ENCODE data around the gene CBX8. TPM values are rescaled to one million over a fixed set of nuclear protein-coding genes. Genes with fewer than 3 reads are reported as not detected.
"Not testable (repeated sequence)": the region's sequence is repeated elsewhere in the genome, so short reads cannot be mapped to it uniquely, and the experiment has no call there.

Gene CBX8
- polyA plus RNA-seq, 3 donors from 2014 or later, result 1.4 to 2.5 TPM; not detected in 1

DNA sequence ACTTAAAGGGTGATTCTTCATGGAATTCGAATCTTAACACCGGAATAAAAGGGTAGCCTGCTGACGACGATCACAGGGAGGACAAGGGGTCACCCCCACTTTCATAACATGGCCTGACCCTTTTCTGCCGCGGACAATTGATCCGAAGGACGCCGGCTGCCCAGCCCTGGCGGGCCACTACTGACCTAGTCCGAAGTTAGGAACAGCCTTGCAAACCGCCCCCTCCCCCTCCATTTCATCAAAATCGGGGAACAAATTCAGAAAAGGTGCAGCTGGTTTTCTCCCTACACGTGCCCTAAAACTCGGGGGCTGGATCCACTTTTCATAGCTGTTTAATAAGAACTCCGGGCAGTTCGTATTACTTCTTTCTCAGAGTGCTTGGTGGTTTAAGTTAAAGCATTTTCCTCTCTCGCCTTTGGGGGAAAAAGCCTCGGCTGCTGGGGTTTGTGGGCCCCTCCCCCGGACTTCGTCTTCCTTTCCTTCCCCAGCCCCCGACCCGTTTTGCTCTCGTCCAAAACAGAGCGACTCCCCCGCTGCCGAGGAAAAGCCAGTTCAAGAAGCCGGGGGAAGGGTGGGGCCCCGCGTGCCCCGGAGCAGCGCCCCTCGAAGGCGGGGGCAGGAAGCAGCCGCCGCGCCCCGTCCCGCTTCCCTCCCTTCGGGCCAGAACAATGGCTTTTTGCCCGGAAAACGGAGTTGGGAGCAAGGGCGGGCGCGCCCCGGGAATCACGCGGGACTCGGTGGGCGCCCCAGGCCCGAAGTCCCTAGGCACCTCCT, 19.6 kb downstream of the CBX8 start:
- Mint-ChIP-seq H3K4me3 (peak overlapping the region; percentile 47 to 78 (median 71)), H3K27me3 (ENCODE audit: low read depth in 3 of 3) (peaks cover 13 to 39% (median 26%) of the 10 kb centered on the region in 3 donors), H3K9me3 (no peaks in the 10 kb centered on the region), H3K4me1 (peaks cover 16 to 19% of the 10 kb centered on the region in 2 donors), H3K27ac (no peak overlapping the region), H3K36me3 (no peaks in the 10 kb centered on the region)
- peak in 1 of 3 donors; percentile 30 for DNase-seq

- Mint-ChIP-seq H3K36me3 (no peaks in the 10 kb centered on the region), H3K4me1 (peaks cover 16 to 19% of the 10 kb centered on the region in 2 donors), H3K4me3 (peak overlapping the region; percentile 47 to 78 (median 71)), H3K27me3 (ENCODE audit: low read depth in 3 of 3) (peaks cover 13 to 39% (median 26%) of the 10 kb centered on the region in 3 donors), H3K9me3 (no peaks in the 10 kb centered on the region), H3K27ac (no peak overlapping the region)
- no peak for DNase-seq
Measured at GRCh38 chr17:79776376-79777119, 20.3 kb downstream of the CBX8 start.

DNA sequence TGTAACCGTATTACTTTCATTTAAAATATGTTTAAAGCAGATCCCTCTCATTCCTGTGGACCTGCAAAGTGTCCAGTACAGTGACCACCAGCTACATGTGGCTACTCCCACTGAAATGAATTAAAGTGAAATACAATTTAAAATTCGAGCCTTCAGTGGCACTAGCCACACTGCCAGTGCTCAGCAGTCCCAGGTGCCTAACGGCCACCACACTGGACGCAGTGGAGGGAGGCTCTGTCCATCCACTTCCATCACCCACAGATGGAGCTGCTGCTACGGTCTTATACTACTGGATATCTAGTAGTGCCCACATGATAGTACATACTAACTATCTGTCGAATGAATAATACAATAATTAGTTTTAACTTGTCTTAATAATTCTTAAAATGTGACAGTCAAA, 21.2 kb downstream of the CBX8 start:
- peaks cover 16 to 19% of the 10 kb centered on the region in 2 donors for H3K4me1 Mint-ChIP-seq
- no peak overlapping the region for H3K27ac Mint-ChIP-seq
- H3K4me3 Mint-ChIP-seq, result no peak overlapping the region
- peaks cover 13 to 36% (median 26%) of the 10 kb centered on the region in 3 donors for H3K27me3 Mint-ChIP-seq (ENCODE audit: low read depth in 3 of 3)
- no peak for DNase-seq
- H3K9me3 Mint-ChIP-seq, result no peaks in the 10 kb centered on the region
- no peaks in the 10 kb centered on the region for H3K36me3 Mint-ChIP-seq

GRCh38 chr17:79774561-79774975, 22.3 kb downstream of the CBX8 start:
- Mint-ChIP-seq H3K27ac (no peak overlapping the region), H3K27me3 (ENCODE audit: low read depth in 3 of 3) (peaks cover 11 to 31% (median 22%) of the 10 kb centered on the region in 3 donors), H3K4me3 (no peak overlapping the region), H3K4me1 (peaks cover 16 to 19% of the 10 kb centered on the region in 2 donors), H3K9me3 (no peaks in the 10 kb centered on the region), H3K36me3 (no peaks in the 10 kb centered on the region)
- no peak for DNase-seq

- H3K9me3 Mint-ChIP-seq, H3K27ac Mint-ChIP-seq, H3K36me3 Mint-ChIP-seq, DNase-seq, H3K4me3 Mint-ChIP-seq: not testable (repeated sequence)
- peaks cover 11 to 23% (median 15%) of the 10 kb centered on the region in 3 donors for H3K27me3 Mint-ChIP-seq (ENCODE audit: low read depth in 3 of 3)
- peaks cover 8 to 10% of the 10 kb centered on the region in 2 donors for H3K4me1 Mint-ChIP-seq
Measured at GRCh38 chr17:79772726-79773125, 24.2 kb downstream of the CBX8 start.

DNA sequence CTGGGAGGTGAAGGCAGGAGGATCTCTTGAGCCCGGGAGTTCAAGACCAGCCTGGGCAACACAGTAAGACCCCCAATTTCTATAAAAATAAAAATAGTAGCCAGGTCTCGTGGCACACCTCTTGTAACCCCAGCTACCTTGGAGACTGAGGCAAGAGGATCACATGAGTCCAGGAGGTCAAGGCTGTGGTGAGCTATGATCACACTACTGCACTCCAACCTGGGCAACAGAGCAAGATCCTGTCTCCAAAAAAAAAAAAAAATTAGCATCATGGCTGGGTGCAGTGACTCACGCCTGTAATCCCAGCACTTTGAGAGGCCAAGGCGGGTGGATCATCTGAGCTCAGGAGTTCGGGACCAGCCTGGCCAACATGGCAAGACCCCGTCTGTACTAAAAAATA, 25.6 kb downstream of the CBX8 start:
- no peak for DNase-seq
- no peaks in the 10 kb centered on the region for H3K36me3 Mint-ChIP-seq
- no peak overlapping the region for H3K27ac Mint-ChIP-seq
- H3K4me3 Mint-ChIP-seq, result no peak overlapping the region
- peaks cover 3 to 18% (median 5%) of the 10 kb centered on the region in 3 donors for H3K27me3 Mint-ChIP-seq (ENCODE audit: low read depth in 3 of 3)
- H3K4me1 Mint-ChIP-seq, result no peaks in the 10 kb centered on the region
- H3K9me3 Mint-ChIP-seq, result no peaks in the 10 kb centered on the region

DNA sequence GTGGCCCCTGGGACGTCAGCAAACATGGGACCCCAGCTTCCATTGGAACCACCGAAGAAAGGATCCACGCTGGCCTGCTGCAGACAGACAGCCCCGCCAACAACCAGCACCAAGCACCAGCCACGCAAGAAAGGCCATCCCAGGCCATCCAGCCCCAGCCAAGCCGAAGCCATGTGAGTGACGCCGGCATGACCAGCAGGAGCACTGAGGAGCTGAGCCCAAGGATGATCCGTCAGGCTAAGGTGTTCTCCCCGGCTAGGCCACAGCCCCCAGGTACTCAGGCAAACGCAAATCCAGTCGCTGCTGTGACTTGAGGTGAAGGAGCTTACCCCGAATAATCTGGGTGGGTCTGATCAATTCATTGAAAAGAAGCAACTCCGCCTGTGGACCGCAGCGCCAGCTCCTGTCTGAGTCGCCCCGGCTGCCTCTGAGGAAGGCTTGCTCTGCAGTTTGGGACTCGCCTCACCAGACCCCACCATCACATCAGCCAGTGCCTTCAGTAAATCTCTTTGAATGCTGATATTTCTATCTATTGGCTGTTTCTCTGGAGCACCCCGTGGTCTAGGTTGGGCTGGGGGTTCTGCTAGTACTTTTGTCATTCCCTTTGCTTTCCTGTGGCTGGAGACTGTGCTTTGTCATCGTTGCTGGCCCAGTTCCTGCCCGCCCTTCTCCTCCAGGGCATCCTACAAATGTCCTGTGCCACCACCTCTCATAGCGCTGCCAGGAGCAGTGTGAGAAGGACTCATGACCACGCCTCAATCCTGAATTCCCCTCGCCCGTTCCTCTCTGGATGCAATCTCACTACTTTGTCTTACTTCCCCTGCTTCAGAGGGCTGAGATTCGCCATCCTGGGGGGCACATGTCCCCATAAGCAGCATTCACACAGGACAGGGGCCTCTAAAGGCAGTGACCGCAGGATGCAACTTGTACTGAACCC, 27.0 kb downstream of the CBX8 start:
- Mint-ChIP-seq H3K36me3 (no peaks in the 10 kb centered on the region), H3K4me3 (no peak overlapping the region), H3K9me3 (no peaks in the 10 kb centered on the region), H3K4me1 (no peaks in the 10 kb centered on the region), H3K27ac (no peak overlapping the region), H3K27me3 (ENCODE audit: low read depth in 3 of 3) (peaks cover 3 to 16% (median 5%) of the 10 kb centered on the region in 3 donors)
- no peak for DNase-seq

- Mint-ChIP-seq H3K27me3 (ENCODE audit: low read depth in 3 of 3) (peaks cover 0 to 12% (median 2%) of the 10 kb centered on the region in 3 donors), H3K36me3 (no peaks in the 10 kb centered on the region), H3K4me1 (no peaks in the 10 kb centered on the region), H3K4me3 (no peak overlapping the region), H3K27ac (no peak overlapping the region), H3K9me3 (no peaks in the 10 kb centered on the region)
- no peak for DNase-seq
Measured at GRCh38 chr17:79765708-79766107, 31.2 kb downstream of the CBX8 start.

DNA sequence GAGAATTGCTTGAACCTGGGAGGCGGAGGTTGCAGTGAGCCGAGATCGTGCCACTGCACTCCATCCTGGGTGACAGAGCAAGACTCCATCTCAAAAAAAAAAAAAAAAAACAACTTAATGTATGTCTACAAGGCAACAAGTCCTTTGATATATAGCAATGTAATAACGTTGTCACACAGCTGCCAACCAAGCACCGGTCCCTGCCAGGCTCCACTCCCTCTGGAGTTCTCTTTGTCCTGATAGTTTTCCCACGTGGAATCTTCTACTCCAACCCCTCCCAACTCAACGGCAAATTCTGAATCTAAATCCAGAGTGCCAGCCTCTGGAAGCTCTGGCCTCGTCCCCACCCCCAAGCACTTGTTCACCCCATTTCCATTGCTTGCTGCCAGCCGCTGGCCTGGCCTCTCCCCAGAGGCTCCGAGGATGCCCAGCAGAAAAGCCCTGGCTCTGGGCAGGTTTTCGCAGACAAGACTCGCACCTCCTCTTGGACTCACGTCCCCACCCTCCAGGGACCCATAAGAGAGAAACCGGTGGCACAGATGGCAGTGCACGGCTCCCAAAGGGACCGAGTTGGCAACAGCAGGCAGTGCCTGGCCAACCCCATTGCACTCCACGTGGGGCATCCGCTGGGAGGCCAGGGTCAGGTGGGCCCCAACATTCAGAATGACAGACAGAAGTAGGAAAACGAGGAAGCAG, 34.8 kb downstream of the CBX8 start:
- Mint-ChIP-seq H3K27ac (no peak overlapping the region), H3K4me3 (no peak overlapping the region), H3K36me3 (no peaks in the 10 kb centered on the region), H3K4me1 (no peaks in the 10 kb centered on the region), H3K27me3 (ENCODE audit: low read depth in 3 of 3) (peaks cover 0 to 6% (median 4%) of the 10 kb centered on the region in 3 donors), H3K9me3 (no peaks in the 10 kb centered on the region)
- DNase-seq, result no peak

- no peaks in the 10 kb centered on the region for H3K4me1 Mint-ChIP-seq
- no peak overlapping the region for H3K4me3 Mint-ChIP-seq
- H3K27ac Mint-ChIP-seq, result no peak overlapping the region
- H3K27me3 Mint-ChIP-seq (ENCODE audit: low read depth in 3 of 3), result peaks cover 0 to 9% (median 6%) of the 10 kb centered on the region in 3 donors
- H3K36me3 Mint-ChIP-seq, result no peaks in the 10 kb centered on the region
- no peaks in the 10 kb centered on the region for H3K9me3 Mint-ChIP-seq
- no peak for DNase-seq
Measured at GRCh38 chr17:79760197-79760906, 36.5 kb downstream of the CBX8 start.

DNA sequence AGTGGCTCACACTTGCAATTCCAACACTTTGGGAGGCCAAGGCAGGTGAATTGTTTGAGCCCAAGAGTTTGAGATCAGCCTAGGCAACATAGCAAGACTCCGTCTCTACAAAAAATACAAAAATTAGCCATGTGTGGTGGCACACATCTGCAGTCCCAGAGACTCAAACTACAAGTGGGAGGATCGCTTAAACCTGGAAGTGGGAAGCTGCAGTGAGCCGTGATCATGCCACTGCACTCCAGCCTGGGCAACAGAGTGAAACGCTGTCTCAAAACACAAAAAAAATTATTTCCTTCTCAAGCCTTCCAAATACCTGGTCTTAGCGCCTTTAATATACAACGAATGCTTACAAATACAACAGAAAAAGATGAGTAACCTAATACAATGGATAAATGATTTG, 38.6 kb downstream of the CBX8 start:
- no peak for DNase-seq
- Mint-ChIP-seq H3K27ac (no peak overlapping the region), H3K4me1 (no peaks in the 10 kb centered on the region), H3K36me3 (no peaks in the 10 kb centered on the region), H3K9me3 (no peaks in the 10 kb centered on the region), H3K4me3 (no peak overlapping the region), H3K27me3 (ENCODE audit: low read depth in 3 of 3) (peaks cover 4 to 9% (median 4%) of the 10 kb centered on the region in 3 donors)

DNA sequence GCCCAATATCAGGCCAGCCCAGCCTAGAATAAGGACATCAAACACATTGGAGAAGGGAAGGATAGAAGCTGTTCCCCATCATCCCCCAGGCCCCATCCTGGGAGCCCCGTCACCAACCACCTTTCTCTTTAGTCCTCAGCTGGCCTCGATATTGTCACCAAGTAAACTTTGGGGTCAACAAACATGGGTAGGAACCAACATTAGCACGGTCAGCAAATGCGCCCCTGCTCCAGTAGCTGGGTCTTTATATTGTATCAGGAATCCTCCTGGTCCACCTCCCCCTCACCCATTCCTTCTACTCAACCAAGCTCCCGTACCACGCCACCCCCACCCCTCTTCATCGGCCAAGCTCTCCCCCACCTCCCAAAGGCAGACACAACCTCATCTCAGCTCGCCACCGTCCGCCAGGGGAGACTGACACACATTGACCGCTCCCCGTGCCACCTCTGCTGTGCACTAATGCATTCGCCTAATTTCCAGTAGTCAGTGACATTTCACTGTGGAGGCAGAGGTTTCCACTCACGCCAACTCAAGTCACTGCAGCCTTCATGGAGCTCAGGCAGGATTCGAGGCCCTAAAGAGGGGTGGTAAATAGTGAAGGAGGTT, 39.6 kb downstream of the CBX8 start:
- Mint-ChIP-seq H3K36me3 (no peaks in the 10 kb centered on the region), H3K9me3 (no peaks in the 10 kb centered on the region), H3K27me3 (ENCODE audit: low read depth in 3 of 3) (peaks cover 4 to 8% (median 4%) of the 10 kb centered on the region in 3 donors), H3K27ac (no peak overlapping the region), H3K4me1 (no peaks in the 10 kb centered on the region), H3K4me3 (no peak overlapping the region)
- DNase-seq, result no peak
